ELF-1 (cell line): ENCODE data around the gene LRRC75A.
"Not testable (repeated sequence)": the region's sequence is repeated elsewhere in the genome, so short reads cannot be mapped to it uniquely, and the experiment has no call there.

Source experiments
- DNase-seq: peaks from one replicate; pipeline ENCODE4 v3.0.0-alpha.2; 2016; ENCODE audit warnings: low read depth, low spot score

The LRRC75A gene

DNA sequence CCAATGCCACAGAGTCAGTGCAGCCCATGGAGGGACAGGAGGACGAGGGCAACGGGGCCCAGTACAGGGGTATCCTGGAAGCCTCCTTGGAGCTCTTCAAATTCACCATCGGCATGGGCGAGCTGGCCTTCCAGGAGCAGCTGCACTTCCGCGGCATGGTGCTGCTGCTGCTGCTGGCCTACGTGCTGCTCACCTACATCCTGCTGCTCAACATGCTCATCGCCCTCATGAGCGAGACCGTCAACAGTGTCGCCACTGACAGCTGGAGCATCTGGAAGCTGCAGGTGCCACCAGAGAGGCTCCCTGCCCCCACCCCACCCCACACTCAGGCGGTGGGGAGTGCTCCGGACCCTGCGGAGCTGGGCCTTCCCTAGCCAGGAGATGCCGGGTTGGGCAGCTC is 60.0 kb downstream of the LRRC75A start:
- DNase-seq: no peak

DNA sequence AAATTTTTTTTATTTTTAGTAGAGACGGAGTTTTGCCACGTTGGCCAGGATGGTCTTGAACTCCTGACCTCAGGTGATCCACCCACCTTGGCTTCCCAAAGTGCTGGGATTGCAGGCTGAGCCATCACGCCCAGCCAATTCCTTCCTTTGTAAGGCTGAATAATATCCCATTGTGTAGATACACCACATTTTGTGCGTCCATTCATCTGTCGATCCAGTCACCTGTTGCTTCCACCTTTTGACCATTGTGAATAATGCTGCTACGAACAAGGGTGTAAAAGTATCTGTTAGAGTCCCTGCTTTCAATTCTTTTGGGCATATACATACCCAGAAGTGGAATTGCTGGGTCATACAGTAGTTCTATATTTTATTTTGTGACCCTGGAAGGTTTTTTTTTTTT is 61.3 kb downstream of the LRRC75A start:
- no peak for DNase-seq

GRCh38 chr17:16429083-16429482 is 62.9 kb downstream of the LRRC75A start:
- no peak for DNase-seq

GRCh38 chr17:16428098-16428882 is 63.7 kb downstream of the LRRC75A start:
- DNase-seq: peak; percentile 69

- DNase-seq: no peak
These were observed 65.0 kb downstream of the LRRC75A start for GRCh38 chr17:16427020-16427419.

GRCh38 chr17:16425698-16426659 is 66.0 kb downstream of the LRRC75A start:
- DNase-seq: no peak

GRCh38 chr17:16425202-16425601 is 66.8 kb downstream of the LRRC75A start:
- DNase-seq: no peak

DNA sequence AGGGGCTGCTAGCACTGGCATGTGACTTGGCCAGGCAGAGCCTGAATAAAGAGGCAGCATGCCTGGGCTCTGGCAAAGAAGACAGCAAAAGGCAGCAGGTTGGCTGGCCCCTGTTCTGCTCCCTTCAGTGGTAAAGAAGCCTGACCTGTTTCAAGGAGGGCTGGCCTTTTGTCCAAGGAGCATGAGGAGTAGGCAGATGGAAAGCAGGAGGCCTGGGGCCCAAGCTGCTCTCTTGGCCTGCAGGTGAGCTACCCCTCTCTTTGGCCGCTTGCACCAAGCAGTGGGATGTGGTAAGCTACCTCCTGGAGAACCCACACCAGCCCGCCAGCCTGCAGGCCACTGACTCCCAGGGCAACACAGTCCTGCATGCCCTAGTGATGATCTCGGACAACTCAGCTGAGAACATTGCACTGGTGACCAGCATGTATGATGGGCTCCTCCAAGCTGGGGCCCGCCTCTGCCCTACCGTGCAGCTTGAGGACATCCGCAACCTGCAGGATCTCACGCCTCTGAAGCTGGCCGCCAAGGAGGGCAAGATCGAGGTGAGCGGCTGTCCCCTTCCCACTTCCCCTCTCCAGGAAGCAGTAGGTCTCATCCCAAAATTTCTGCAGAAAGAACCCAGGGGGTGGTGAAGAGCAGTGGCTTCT is 68.6 kb downstream of the LRRC75A start:
- no peak for DNase-seq

DNA sequence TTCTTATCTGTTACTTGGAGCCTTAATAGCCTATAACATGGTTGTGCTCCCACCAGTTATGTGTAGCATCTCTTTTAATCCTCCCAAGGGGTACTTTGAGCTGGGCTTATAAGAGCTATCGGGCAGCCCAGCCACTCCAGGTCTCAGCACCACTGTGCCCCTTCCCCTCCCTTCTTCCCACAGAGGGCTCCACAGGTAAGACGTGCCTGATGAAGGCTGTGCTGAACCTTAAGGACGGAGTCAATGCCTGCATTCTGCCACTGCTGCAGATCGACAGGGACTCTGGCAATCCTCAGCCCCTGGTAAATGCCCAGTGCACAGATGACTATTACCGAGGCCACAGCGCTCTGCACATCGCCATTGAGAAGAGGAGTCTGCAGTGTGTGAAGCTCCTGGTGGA is 69.6 kb downstream of the LRRC75A start:
- no peak for DNase-seq

- DNase-seq: no peak
These were observed 72.1 kb downstream of the LRRC75A start for GRCh38 chr17:16419929-16420271.

DNA sequence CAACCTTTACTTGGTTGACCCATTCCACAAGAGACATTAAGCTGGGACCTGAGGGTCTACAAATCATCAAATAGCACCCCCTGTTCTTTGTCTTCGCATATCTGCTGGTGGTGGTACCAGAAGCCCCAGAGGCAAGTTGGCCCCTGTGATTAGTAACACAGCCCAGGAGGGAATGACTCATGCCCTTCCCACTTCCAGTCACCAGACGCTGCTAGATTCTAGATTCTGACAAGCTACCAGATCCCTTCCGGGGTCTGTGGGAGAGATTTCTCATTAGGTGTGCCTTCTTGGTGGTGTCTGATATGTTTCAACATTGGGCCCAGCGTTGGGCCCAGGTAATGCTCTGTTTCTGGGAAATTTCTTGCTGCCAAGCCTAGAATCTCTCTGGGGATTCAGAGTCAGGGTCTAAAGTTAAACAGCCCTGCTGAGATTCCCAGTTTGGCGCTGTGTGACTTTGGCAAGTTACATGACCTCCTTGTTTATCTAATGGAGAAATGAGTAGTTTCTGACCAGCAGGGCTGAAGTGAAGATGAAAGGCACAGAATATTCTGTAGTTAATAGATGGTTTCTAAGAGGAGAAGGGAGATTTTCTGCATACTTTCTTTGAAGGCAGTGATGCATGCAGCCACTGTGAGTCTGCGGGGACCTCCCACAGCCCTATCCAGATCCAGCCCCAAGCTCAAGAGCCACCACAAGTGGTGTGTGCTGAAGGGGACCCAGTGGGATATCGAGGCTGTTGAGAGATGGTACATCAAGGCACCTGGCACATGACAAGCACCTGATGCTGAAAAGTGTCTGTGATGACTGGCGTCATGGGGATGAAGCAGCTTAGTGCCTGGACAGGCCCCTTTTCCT is 72.7 kb downstream of the LRRC75A start:
- peak; percentile 81 for DNase-seq

DNA sequence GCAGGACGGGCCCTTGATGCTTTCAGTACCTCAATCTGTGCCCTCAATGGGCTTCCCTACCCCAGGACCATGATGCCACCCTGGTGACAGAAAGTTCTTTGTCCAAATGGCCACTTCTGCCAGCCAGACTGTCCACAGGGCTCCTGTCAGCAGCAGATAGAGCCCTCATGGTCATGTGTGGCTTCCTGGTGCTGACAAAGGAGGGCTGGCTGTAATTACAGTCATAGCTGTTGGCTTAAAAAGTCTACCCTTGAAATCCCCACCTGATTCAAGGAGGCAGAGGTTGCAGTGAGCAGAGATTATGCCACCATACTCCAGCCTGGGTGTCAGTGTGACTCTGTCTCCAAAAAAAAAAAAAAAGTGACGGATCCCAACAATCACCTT is 73.3 kb downstream of the LRRC75A start:
- no peak for DNase-seq

GRCh38 chr17:16417896-16418684 is 73.9 kb downstream of the LRRC75A start:
- DNase-seq: peak; percentile 53

DNA sequence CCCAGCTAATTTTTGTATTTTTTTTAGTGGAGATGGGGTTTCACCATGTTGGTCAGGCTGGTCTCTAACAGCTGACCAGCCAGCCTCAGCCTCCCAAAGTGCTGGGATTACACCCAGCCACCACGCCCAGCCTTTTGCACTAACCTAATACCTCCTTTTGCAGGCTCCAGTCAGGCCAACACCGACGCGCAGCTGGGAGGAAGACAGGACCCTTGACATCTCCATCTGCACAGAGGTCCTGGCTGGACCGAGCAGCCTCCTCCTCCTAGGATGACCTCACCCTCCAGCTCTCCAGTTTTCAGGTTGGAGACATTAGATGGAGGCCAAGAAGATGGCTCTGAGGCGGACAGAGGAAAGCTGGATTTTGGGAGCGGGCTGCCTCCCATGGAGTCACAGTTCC is 74.6 kb downstream of the LRRC75A start:
- no peak for DNase-seq

DNA sequence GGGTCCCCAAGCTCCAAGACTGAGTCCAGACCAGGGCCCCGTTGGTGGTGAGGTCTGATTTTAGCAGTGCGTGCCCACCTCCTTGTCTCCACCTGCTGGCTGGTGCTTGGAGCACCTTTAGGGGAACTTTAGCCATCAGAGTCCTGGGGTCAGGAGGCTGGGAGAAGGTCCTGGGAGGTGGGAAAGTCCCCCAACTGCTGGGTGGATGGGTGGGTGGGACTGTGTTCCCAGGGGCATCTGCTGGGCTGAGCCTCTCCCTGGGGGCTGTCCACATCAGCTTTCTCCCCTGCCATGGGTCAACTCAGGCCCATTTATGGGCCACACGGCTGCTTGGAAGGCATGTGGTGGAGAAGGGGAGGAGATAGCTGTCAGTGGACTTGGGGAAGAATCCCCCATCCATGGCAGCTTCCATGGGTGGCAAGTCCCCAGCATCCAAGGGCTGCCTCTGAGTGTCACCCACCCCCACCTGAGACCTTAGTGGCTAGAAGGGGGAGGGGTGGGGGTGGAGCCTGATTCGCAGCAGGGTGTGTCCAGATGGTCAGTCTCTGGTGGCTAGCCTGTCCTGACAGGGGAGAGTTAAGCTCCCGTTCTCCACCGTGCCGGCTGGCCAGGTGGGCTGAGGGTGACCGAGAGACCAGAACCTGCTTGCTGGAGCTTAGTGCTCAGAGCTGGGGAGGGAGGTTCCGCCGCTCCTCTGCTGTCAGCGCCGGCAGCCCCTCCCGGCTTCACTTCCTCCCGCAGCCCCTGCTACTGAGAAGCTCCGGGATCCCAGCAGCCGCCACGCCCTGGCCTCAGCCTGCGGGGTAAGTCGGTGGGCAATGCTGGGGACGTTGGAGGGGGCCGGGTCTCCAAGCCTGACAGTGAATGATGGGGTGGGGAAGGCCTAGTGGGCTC is 76.7 kb downstream of the LRRC75A start, which contains the start of gene TRPV2:
Gene TRPV2, plus strand, starts transcription at position 541 of the 894 bp plus-strand sequence. CDS start 2,098 bp downstream, outside the sequence.
- DNase-seq: peak; percentile 53

DNA sequence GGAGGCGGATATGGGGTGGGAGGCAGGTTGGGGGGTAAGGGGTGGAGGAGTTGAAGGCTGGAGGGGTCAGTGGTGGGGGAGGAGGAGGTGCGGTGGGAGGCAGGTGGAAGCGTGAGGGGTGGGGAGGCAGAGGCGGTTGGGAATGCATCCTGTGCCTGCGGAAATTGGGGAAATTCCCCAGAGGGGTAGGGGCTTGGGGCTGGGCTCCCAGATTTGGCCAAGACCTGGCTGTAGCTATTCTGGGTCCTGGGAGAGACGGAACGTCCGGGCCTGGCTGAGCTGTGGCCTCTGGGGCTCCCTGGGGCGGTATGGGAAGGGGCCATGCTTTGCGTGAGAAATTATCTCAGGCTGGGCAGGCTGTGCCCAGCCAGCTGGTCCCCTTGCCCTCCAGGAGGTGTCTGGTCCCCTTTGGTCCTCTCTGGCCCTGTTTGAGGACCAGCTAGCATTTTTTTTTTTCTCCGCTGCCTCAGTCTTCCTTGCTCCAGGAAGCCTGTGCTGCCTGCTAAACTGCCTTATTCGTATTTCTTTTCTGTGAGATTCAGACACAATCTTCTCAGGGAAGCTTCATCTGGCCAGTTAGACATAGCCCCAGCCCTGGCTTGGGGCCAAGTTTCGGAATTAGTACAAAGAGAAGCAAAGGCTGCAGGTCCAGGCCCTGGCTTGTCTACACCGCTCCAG is 83.9 kb downstream of the LRRC75A start:
- DNase-seq: no peak

DNA sequence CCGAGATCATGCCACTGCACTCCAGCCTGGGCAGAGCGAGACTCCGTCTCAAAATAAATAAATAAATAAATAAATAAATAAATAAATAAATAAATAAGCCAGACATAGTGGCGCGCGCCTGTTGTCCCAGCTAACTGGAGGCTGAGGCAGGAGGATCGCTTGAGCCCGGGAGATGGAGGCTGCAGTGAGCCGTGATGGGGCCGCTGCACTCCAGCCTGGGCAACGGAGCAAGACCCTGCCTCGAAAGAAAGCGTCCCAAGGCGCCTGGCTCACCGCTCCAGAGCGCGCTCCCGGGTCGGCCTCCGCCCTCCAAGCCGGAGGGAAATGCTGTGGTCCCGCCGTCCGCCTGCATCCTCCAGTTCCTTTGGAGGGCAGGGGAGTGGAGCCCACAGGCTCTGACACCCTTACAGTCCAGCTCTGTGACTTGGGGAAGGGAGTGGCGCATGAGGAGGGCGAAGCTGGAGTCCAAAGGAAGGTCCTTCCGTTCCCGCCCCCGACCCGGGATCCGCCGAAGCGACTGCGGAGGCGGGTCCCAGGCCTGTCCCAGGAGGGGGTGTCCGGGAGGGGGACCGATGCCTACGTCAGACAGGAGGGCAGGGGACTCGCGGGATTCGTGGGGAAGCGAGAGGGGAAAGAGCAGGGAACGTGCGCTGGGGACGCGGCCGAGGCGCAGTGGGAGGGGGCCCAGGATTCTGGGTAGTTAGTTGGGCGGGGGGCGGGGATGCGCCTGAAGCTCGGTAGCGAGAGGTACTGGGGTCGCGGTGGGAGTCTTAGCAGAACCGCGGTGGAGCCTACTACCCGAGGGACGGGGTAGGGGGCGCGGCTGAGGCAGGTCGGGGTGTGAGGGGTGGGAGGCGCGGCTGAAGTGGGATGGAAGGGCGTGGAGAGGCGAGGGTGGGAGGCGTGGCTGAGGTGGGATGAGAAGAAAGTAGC is 85.0 kb downstream of the LRRC75A start:
- peak; percentile 65 for DNase-seq

DNA sequence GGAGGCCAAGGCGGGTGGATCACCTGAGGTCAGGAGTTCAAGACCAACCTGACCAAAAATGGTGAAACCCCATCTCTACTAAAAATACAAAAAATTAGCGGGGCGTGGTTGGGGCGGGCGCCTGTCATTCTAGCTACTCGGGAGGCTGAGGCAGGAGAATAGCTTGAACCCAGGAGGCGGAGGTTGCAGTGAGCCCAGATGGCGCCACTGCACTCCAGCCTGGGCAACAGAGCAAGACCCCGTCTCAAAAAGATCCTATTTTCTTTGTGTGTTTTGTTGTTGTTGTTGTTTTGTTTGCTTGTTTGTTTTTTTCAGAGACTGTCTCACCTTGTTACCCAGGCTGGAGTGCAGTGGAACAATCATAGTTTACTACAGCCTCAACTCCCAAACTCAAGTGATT is 88.1 kb downstream of the LRRC75A start:
- not testable (repeated sequence) for DNase-seq
